HEK293 (cell line): ENCODE data around the gene B4GALT5.

Source experiments
- CTCF ChIA-PET: fragments of 350-600 bp; formaldehyde crosslinking; extraction: SDS; loops from one replicate; lab custom pipeline; 2021; ENCODE audit warnings: antibody characterized with exemption; lab: Yijun Ruan, JAX
- POLR2A ChIA-PET: fragments of 300-600 bp; formaldehyde crosslinking; extraction: SDS; loops from one replicate; lab custom pipeline; 2020; ENCODE audit warnings: antibody characterized with exemption, inconsistent platforms; lab: Yijun Ruan, JAX
- H3K27ac ChIP-seq: fragments of 200-500 bp; sonication (Bioruptor generic); 2 replicates; pipeline ENCODE4 v1.5.1; 2014; ENCODE audit warnings: low read depth, low read length, control low read depth, inconsistent platforms; ENCODE audit errors: extremely low read depth
- H3K36me3 ChIP-seq, 2 experiments: fragments of 200-500 bp in 1 of 2; sonication (Bioruptor generic) in 1 of 2; 1 replicate in 1 of 2; 2 replicates in 1 of 2; pipeline ENCODE4 v1.5.1; 2014 to 2017; ENCODE audit warnings: inconsistent platforms in 2 of 2, low read length in 2 of 2; ENCODE audit not compliant: control insufficient read depth in 2 of 2, insufficient read depth in 1 of 2
- H3K4me1 ChIP-seq: fragments of 200-500 bp; sonication (Bioruptor generic); 2 replicates; pipeline ENCODE4 v1.5.1; 2014; ENCODE audit warnings: mild to moderate bottlenecking, low read length, inconsistent platforms; ENCODE audit not compliant: control insufficient read depth, insufficient read depth
- H3K4me3 ChIP-seq: 2 replicates; pipeline ENCODE4 v1.5.1; 2011; ENCODE audit warnings: low read depth, mild to moderate bottlenecking, control low read depth, low read length, moderate library complexity
- H3K9me3 ChIP-seq: fragments of 200-500 bp; sonication (Bioruptor generic); 2 replicates; pipeline ENCODE4 v1.5.1; 2014; ENCODE audit warnings: low read depth, low read length, inconsistent platforms; ENCODE audit not compliant: control insufficient read depth, insufficient read depth
- KLF10 ChIP-seq: fragments of 450-650 bp; IDR thresholded peaks from 2 replicates; pipeline ENCODE4 v1.5.1; 2018; ENCODE audit warnings: missing biosample characterization, mild to moderate bottlenecking, missing genetic modification characterization
- SP3 ChIP-seq: fragments of 450-650 bp; formaldehyde crosslinking; IDR thresholded peaks from 2 replicates; pipeline ENCODE4 v1.5.1; 2016; ENCODE audit warnings: missing biosample characterization, missing genetic modification characterization
- ZBTB1 ChIP-seq: fragments of 450-650 bp; formaldehyde crosslinking; IDR thresholded peaks from 2 replicates; pipeline ENCODE4 v1.5.1; 2016; ENCODE audit warnings: missing biosample characterization, missing genetic modification characterization
- ZBTB48 ChIP-seq: fragments of 450-650 bp; formaldehyde crosslinking; IDR thresholded peaks from 2 replicates; pipeline ENCODE4 v1.5.1; 2016; ENCODE audit warnings: missing biosample characterization, missing genetic modification characterization
- ZIC2 ChIP-seq: fragments of 450-650 bp; formaldehyde crosslinking; IDR thresholded peaks from 2 replicates; pipeline ENCODE4 v1.5.1; 2016; ENCODE audit warnings: missing biosample characterization, missing genetic modification characterization
- ZNF112 ChIP-seq: fragments of 450-650 bp; formaldehyde crosslinking; IDR thresholded peaks from 2 replicates; pipeline ENCODE4 v1.5.0; 2017; ENCODE audit warnings: missing biosample characterization, missing genetic modification characterization
- ZNF274 ChIP-seq, 2 experiments: fragments of 200-500 bp in 1 of 2; fragments of 450-650 bp in 1 of 2; sonication (Bioruptor generic) in 1 of 2; formaldehyde crosslinking in 1 of 2; IDR thresholded peaks; 2 replicates each; pipeline versions ENCODE4 v1.5.1 to v1.6.1; 2014 to 2016; ENCODE audit warnings: borderline replicate concordance in 1 of 2, inconsistent platforms in 1 of 2, low read length in 1 of 2, missing biosample characterization in 1 of 2, missing genetic modification characterization in 1 of 2
- ZNF394 ChIP-seq: fragments of 450-650 bp; formaldehyde crosslinking; IDR thresholded peaks from 2 replicates; pipeline ENCODE4 v1.5.1; 2016; ENCODE audit warnings: missing biosample characterization, missing genetic modification characterization, mild to moderate bottlenecking, moderate library complexity, borderline replicate concordance
- ZNF514 ChIP-seq: fragments of 450-650 bp; formaldehyde crosslinking; IDR thresholded peaks from 2 replicates; pipeline ENCODE4 v1.5.1; 2016; ENCODE audit warnings: missing biosample characterization, missing genetic modification characterization
- ZNF571 ChIP-seq: fragments of 450-650 bp; formaldehyde crosslinking; IDR thresholded peaks from 2 replicates; pipeline ENCODE4 v1.5.0; 2017; ENCODE audit warnings: missing biosample characterization, missing genetic modification characterization
- ZNF658 ChIP-seq: fragments of 450-650 bp; formaldehyde crosslinking; IDR thresholded peaks from 2 replicates; pipeline ENCODE4; 2016; ENCODE audit warnings: missing biosample characterization, missing genetic modification characterization
- ZNF664 ChIP-seq: fragments of 450-650 bp; formaldehyde crosslinking; IDR thresholded peaks from 2 replicates; pipeline ENCODE4 v1.5.1; 2016; ENCODE audit warnings: missing biosample characterization, missing genetic modification characterization
- TF ChIP-seq, protein P1 (sequence below): fragments of 450-650 bp; formaldehyde crosslinking; IDR thresholded peaks from 2 replicates; pipeline ENCODE4 v1.5.1; 2016; ENCODE audit warnings: missing biosample characterization, missing genetic modification characterization
- TF ChIP-seq, protein P2 (sequence below): fragments of 450-650 bp; formaldehyde crosslinking; IDR thresholded peaks from 2 replicates; pipeline ENCODE4 v1.5.1; 2016; ENCODE audit warnings: missing biosample characterization, missing genetic modification characterization, borderline replicate concordance
- TF ChIP-seq, protein P3 (sequence below): fragments of 450-650 bp; formaldehyde crosslinking; IDR thresholded peaks from 2 replicates; pipeline ENCODE4 v1.5.1; 2016; ENCODE audit warnings: missing biosample characterization, missing genetic modification characterization
- TF ChIP-seq, protein P4 (sequence below): fragments of 450-650 bp; formaldehyde crosslinking; conservative IDR thresholded peaks from 2 replicates; pipeline ENCODE4 v1.5.1; 2016; ENCODE audit warnings: low read depth, missing biosample characterization, missing genetic modification characterization
- TF ChIP-seq, protein P5 (sequence below): fragments of 450-650 bp; IDR thresholded peaks from 2 replicates; pipeline ENCODE4 v1.5.1; 2018; ENCODE audit warnings: missing biosample characterization, mild to moderate bottlenecking, missing genetic modification characterization

The B4GALT5 gene

DNA sequence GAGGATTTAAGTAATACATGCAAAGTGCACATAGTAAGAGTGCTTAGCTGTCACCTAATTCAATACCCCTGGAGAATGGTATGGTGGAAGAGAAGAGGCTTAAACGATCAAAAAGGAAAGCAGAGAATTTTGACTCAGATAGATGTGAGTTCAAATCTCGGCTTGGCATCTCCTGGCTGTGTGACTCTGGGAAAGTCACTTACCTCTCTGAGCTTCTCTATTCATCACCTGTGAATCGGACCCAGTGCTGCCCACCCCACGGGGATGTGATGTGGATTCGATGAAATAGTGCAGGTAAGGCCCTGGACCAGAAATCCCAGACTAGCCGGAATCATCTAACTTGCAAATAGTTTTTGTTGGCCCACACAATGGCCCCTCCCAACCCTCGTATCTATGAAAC lies 1.8 kb upstream of the B4GALT5 start (continued):
- TF ChIP-seq, protein P1, sequence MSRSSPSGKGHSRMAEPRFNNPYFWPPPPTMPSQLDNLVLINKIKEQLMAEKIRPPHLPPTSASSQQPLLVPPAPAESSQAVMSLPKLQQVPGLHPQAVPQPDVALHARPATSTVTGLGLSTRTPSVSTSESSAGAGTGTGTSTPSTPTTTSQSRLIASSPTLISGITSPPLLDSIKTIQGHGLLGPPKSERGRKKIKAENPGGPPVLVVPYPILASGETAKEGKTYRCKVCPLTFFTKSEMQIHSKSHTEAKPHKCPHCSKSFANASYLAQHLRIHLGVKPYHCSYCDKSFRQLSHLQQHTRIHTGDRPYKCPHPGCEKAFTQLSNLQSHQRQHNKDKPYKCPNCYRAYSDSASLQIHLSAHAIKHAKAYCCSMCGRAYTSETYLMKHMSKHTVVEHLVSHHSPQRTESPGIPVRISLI, result no peak

DNA sequence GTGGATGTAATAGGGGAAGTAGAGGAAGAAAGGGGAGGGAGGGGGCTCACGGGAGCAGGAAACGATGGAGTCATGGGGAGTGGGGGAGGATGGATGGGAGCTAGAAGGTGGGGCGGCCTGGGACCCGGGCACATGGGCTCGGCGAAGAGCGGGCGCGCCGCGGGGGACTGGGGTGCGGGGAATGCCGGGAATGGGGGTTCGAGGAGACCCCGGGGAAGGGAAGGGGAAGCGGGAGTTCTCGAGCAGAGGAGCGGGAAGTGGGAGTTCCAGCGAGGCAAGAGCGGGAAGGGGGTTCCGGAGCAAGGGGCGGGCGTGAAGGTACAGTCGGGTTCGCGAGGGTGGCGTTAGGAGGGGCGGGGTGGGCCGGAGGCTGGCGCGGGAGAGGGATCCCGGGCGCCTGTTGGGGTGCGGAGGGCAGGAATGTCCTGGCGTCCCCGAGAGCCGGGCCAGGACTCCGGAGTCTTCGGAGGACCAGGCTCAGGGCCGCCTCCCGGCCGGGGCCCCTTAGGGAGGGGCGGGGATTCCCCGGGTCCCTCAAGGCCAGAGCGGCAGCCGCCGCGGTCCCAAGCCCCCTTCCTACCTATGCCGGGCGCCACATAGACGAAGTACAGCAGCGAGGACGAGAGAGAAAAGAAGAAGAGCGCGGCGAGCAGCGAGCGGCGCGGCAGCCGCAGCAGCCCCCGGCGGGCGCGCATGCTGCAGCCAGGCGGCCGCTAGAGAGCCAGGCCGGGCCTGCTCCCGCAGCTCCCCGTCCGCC lies 504 bp downstream of the B4GALT5 start:
- ChIA-PET CTCF (interaction anchor here (0.7 to 1.9 kb wide), 2 partner anchors 32 to 133 kb away, joined by 3 to 4 read pairs; no protein-coding TSS in a partner anchor), POLR2A (interaction anchor here (0.6 to 1.1 kb wide), 2 partner anchors 11 to 132 kb away, joined by 3 to 4 read pairs; no protein-coding TSS in a partner anchor)
- TF ChIP-seq ZNF112 (tag by site-specific recombination) (no peak), KLF10 (tag by site-specific recombination) (no peak), ZNF664 (tag by site-specific recombination) (no peak), ZBTB48 (tag by site-specific recombination) (peak; percentile 63), ZBTB1 (no peak), SP3 (peak; percentile 79), ZNF394 (no peak; the same call in 1 of the 2 replicates), ZNF658 (tag by site-specific recombination) (no peak), ZNF571 (tag by site-specific recombination) (no peak), ZNF514 (no peak), ZIC2 (tag by site-specific recombination) (peak; percentile 58), ZNF274 (IDR thresholded peaks at IDR 0.05; ENCODE audit: low read length) (no peak), ZNF274 (tag by site-specific recombination; IDR thresholded peaks at IDR 0.05; ENCODE audit: borderline replicate concordance) (no peak)
- TF ChIP-seq, protein P2, sequence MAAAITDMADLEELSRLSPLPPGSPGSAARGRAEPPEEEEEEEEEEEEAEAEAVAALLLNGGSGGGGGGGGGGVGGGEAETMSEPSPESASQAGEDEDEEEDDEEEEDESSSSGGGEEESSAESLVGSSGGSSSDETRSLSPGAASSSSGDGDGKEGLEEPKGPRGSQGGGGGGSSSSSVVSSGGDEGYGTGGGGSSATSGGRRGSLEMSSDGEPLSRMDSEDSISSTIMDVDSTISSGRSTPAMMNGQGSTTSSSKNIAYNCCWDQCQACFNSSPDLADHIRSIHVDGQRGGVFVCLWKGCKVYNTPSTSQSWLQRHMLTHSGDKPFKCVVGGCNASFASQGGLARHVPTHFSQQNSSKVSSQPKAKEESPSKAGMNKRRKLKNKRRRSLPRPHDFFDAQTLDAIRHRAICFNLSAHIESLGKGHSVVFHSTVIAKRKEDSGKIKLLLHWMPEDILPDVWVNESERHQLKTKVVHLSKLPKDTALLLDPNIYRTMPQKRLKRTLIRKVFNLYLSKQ (tag by site-specific recombination), result no peak
- TF ChIP-seq, protein P3, sequence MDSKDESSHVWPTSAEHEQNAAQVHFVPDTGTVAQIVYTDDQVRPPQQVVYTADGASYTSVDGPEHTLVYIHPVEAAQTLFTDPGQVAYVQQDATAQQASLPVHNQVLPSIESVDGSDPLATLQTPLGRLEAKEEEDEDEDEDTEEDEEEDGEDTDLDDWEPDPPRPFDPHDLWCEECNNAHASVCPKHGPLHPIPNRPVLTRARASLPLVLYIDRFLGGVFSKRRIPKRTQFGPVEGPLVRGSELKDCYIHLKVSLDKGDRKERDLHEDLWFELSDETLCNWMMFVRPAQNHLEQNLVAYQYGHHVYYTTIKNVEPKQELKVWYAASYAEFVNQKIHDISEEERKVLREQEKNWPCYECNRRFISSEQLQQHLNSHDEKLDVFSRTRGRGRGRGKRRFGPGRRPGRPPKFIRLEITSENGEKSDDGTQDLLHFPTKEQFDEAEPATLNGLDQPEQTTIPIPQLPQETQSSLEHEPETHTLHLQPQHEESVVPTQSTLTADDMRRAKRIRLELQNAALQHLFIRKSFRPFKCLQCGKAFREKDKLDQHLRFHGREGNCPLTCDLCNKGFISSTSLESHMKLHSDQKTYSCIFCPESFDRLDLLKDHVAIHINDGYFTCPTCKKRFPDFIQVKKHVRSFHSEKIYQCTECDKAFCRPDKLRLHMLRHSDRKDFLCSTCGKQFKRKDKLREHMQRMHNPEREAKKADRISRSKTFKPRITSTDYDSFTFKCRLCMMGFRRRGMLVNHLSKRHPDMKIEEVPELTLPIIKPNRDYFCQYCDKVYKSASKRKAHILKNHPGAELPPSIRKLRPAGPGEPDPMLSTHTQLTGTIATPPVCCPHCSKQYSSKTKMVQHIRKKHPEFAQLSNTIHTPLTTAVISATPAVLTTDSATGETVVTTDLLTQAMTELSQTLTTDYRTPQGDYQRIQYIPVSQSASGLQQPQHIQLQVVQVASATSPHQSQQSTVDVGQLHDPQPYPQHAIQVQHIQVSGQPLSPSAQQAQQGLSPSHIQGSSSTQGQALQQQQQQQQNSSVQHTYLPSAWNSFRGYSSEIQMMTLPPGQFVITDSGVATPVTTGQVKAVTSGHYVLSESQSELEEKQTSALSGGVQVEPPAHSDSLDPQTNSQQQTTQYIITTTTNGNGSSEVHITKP (tag by site-specific recombination), result peak; percentile 97
- TF ChIP-seq, protein P4, sequence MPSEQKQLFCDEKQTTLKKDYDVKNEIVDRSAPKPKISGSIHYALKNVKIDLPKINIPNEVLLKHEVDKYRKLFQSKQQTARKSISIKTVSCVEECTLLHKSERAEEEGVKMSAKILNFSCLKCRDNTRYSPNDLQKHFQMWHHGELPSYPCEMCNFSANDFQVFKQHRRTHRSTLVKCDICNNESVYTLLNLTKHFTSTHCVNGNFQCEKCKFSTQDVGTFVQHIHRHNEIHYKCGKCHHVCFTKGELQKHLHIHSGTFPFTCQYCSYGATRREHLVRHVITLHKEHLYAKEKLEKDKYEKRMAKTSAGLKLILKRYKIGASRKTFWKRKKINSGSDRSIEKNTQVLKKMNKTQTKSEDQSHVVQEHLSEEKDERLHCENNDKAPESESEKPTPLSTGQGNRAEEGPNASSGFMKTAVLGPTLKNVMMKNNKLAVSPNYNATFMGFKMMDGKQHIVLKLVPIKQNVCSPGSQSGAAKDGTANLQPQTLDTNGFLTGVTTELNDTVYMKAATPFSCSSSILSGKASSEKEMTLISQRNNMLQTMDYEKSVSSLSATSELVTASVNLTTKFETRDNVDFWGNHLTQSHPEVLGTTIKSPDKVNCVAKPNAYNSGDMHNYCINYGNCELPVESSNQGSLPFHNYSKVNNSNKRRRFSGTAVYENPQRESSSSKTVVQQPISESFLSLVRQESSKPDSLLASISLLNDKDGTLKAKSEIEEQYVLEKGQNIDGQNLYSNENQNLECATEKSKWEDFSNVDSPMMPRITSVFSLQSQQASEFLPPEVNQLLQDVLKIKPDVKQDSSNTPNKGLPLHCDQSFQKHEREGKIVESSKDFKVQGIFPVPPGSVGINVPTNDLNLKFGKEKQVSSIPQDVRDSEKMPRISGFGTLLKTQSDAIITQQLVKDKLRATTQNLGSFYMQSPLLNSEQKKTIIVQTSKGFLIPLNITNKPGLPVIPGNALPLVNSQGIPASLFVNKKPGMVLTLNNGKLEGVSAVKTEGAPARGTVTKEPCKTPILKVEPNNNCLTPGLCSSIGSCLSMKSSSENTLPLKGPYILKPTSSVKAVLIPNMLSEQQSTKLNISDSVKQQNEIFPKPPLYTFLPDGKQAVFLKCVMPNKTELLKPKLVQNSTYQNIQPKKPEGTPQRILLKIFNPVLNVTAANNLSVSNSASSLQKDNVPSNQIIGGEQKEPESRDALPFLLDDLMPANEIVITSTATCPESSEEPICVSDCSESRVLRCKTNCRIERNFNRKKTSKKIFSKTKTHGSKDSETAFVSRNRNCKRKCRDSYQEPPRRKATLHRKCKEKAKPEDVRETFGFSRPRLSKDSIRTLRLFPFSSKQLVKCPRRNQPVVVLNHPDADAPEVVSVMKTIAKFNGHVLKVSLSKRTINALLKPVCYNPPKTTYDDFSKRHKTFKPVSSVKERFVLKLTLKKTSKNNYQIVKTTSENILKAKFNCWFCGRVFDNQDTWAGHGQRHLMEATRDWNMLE (tag by site-specific recombination), result no peak
- TF ChIP-seq, protein P5, sequence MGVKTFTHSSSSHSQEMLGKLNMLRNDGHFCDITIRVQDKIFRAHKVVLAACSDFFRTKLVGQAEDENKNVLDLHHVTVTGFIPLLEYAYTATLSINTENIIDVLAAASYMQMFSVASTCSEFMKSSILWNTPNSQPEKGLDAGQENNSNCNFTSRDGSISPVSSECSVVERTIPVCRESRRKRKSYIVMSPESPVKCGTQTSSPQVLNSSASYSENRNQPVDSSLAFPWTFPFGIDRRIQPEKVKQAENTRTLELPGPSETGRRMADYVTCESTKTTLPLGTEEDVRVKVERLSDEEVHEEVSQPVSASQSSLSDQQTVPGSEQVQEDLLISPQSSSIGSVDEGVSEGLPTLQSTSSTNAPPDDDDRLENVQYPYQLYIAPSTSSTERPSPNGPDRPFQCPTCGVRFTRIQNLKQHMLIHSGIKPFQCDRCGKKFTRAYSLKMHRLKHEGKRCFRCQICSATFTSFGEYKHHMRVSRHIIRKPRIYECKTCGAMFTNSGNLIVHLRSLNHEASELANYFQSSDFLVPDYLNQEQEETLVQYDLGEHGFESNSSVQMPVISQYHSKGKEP (tag by site-specific recombination), result no peak

More for the DNA sequence above, 504 bp downstream of the B4GALT5 start:
- Histone ChIP-seq H3K36me3 (no peaks in the 10 kb centered on the region), H3K4me1 (0 out of 2 replicates have a peak, but pooled peaks cover 5% of the 10 kb centered on the region), H3K4me3 (peak overlapping the region; percentile 82), H3K9me3 (no peaks in the 10 kb centered on the region), H3K27ac (peak overlapping the region; percentile 90)
